Effector CD4-positive, alpha-beta T cell (primary cell): ENCODE data around the gene MRAS.
"Not testable (repeated sequence)": the region's sequence is repeated elsewhere in the genome, so short reads cannot be mapped to it uniquely, and the experiment has no call there.

Source experiments
- DNase-seq: peaks from one replicate; pipeline ENCODE4 v3.0.0-alpha.2; 2020

Gene MRAS

DNA sequence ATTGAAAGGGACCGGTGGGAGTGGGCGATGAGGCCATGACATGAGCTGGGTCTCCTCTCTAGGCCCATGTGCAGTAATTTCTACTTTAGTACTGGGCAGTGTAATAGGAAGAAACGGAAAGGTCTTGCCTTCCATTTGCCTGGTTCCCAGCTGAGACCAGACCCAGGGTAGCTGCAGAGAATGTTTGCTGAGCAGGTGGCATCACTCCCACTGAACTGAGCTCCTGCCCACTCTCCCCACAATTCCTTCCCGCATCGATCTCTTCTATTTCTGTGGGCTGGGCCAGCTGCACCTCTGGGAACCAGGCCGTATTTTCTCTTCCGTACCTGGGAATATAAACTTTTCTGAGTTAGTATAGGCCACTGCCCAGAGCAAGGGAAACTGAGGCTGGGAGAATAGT is 101.8 kb downstream of the MRAS start:
- no peak for DNase-seq

DNA sequence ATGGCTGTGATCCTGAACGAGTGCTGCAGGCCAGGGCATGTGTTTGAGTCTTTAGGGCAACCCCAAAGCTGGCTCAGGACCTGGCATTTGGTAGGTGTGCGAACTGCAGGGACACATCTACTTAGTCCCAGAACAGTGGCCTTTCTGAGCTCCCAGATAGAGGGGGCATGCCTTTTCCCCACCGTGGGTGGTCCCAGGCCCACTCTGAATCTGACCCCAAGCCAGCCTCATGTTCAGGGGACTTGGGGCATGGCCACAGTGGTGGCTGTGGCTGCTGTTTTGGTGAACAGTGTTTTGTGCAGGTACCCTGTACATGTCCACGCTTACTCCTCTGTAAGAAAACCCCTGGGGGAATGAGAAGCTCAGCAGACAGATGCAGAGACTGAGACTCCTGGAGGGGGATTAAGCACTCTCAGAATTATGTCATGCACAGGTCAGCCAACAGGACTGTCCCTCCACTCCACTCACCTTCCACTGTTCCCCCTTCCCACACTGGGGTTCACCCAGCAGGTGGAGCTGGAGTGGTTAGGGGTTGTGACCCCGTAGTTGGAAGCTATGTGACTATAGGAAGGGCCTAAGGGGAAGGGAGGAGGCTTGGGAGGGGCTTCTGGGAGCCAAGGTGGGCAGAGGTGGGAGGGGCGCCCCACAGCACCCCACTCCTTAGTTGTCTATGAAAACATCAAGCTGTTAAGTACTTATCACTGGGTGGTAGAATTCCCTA is 102.5 kb downstream of the MRAS start:
- no peak for DNase-seq

DNA sequence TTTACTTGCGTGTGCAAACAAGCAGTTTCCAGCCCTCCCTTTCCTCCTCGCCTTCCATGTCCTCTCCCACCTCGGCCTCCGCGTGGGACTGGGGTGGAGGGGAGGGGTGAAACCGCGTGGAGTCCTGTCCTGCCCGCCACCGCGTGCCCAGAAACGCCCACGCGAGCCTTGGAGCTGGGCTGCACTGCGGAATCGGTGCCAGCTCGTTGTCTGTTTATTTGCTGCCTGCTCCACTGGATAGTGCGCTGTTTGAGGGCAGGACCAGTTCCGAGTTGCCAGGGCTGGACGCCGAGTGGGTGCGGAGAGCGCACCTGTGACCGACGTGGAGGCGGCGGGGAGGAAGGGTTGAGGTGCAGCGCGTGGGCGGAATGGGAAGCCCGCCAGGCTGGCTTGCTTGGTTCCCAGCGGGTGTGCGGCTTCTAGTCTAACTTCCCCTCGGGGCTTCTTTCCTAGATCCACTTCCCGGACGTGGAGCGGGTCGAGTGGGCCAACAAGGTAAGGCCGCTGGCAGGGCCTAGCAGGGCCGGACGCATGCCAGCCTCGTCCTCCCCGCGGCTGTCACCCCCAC is 103.3 kb downstream of the MRAS start:
- DNase-seq: no peak

DNA sequence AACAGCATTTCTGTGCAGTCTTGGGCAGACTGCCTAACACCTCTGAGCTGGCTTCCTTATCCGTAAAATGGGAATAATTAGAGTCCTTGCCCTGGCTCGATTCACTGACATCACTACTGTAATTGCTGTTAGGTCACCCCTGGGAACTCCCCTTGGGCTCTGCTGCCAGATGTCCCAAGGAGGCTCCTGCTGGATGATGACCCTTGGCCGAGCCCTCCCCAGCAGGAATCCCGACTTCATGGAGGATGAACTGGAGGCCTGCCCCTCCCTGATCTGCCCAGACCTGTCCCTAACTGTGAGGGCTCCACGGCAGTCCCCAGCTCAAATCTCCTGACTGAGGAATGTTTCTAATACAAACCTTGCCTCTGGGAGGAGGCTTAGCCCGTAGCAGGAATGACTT is 104.1 kb downstream of the MRAS start:
- no peak for DNase-seq

DNA sequence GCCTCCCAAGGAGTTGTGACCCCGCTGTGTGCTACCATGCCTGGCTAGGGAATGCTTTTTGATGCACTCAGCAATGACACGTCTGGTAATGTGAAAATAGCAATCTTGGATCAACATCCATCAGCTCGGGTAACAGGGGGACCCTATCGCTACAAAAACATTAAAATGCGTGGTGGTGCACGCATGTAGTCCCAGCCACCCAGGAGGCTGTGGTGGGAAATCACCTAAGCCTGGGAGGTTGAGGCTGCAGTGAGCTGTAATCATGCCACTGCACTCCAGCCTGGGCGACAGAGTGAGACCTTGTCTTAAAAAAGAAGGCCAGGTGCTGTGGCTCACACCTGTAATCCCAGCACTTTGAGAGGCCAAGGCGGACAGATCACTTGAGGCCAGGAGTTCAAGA is 105.6 kb downstream of the MRAS start:
- DNase-seq: not testable (repeated sequence)
